GM23338 (cell line): ENCODE results near the gene HEXA. TPM values are rescaled to one million over a fixed set of nuclear protein-coding genes. Genes with fewer than 3 reads are reported as not detected.

Experiments used
- ATAC-seq: fragments of 200-7000 bp; cut with Tn5 transposase; 3 replicates; pipeline ENCODE4 v1.9.1; 2020
- DNase-seq: peaks from one replicate; pipeline ENCODE4 v3.0.0-alpha.2; 2015; ENCODE audit warnings: low spot score
- H2AFZ ChIP-seq: fragments of 200-600 bp; sonication (generic); 2 replicates; pipeline ENCODE4 v1.8.0; 2016; ENCODE audit warnings: antibody characterized with exemption, mild to moderate bottlenecking, moderate library complexity
- H3F3A ChIP-seq: fragments of 200-600 bp; sonication (generic); replicated peaks from 2 replicates; pipeline ENCODE4 v1.8.0; 2017; ENCODE audit warnings: antibody characterized with exemption, mixed run types, low read depth
- H3K27ac ChIP-seq: fragments of 200-600 bp; sonication (generic); 2 replicates; pipeline ENCODE4 v1.6.1; 2016; ENCODE audit warnings: low read depth
- H3K27me3 ChIP-seq: fragments of 200-600 bp; sonication (generic); 2 replicates; pipeline ENCODE4 v1.8.0; 2016; ENCODE audit warnings: mild to moderate bottlenecking, mixed run types, moderate library complexity; ENCODE audit not compliant: insufficient read depth
- H3K36me3 ChIP-seq: fragments of 200-600 bp; sonication (generic); 2 replicates; pipeline ENCODE4 v1.8.0; 2016; ENCODE audit warnings: mild to moderate bottlenecking; ENCODE audit not compliant: insufficient read depth
- H3K4me1 ChIP-seq: fragments of 200-600 bp; sonication (generic); 2 replicates; pipeline ENCODE4 v1.8.0; 2016; ENCODE audit warnings: mild to moderate bottlenecking, moderate library complexity; ENCODE audit not compliant: insufficient read depth
- H3K4me2 ChIP-seq: fragments of 200-600 bp; sonication (generic); 2 replicates; pipeline ENCODE4 v1.7.1; 2017; ENCODE audit warnings: mixed run types
- H3K4me3 ChIP-seq: fragments of 200-600 bp; sonication (generic); 2 replicates; pipeline ENCODE4 v1.6.1; 2016; ENCODE audit warnings: mixed run types
- H3K79me2 ChIP-seq: fragments of 200-600 bp; sonication (generic); replicated peaks from 2 replicates; pipeline ENCODE4 v1.8.0; 2017; ENCODE audit warnings: mild to moderate bottlenecking; ENCODE audit not compliant: insufficient read depth
- H3K9me2 ChIP-seq: fragments of 200-600 bp; sonication (generic); 2 replicates; pipeline ENCODE4 v1.8.0; 2017; ENCODE audit not compliant: insufficient read depth
- H4K20me1 ChIP-seq: fragments of 200-600 bp; sonication (generic); replicated peaks from 2 replicates; pipeline ENCODE4 v1.8.0; 2017; ENCODE audit warnings: mild to moderate bottlenecking; ENCODE audit not compliant: insufficient read depth
- H3K27ac Mint-ChIP-seq: 2 replicates; pipeline ENCODE4 v1.8.0; 2020; ENCODE audit warnings: inconsistent platforms, mild to moderate bottlenecking, moderate library complexity, mixed read lengths
- H3K27me3 Mint-ChIP-seq: 3 replicates; pipeline ENCODE4 v1.8.0; 2022; ENCODE audit warnings: low read depth, mild to moderate bottlenecking, moderate library complexity, mixed read lengths, inconsistent platforms; ENCODE audit not compliant: insufficient read depth, poor library complexity
- H3K36me3 Mint-ChIP-seq: 3 replicates; pipeline ENCODE4 v1.8.0; 2021; ENCODE audit warnings: low read depth, mild to moderate bottlenecking, inconsistent platforms, moderate library complexity, mixed read lengths
- H3K4me1 Mint-ChIP-seq: 3 replicates; pipeline ENCODE4 v1.8.0; 2020; ENCODE audit warnings: mild to moderate bottlenecking, inconsistent platforms, mixed read lengths
- H3K4me3 Mint-ChIP-seq: 3 replicates; pipeline ENCODE4 v1.8.0; 2021; ENCODE audit warnings: moderate library complexity, mild to moderate bottlenecking, inconsistent platforms, mixed read lengths
- H3K9me3 Mint-ChIP-seq: 3 replicates; pipeline ENCODE4 v1.8.0; 2020; ENCODE audit warnings: moderate library complexity, mild to moderate bottlenecking, inconsistent platforms, mixed read lengths
- CREB1 ChIP-seq: fragments of 250-450 bp; sonication (Bioruptor Pico); IDR thresholded peaks from 2 replicates; pipeline ENCODE4 v1.5.0; 2020; ENCODE audit warnings: low read depth, mild to moderate bottlenecking, moderate library complexity
- CTCF ChIP-seq, 2 experiments: fragments of 200-600 bp in 1 of 2; sonication (generic) in 1 of 2; conservative IDR thresholded peaks; 2 replicates each; pipeline versions ENCODE4 v1.5.1 to v1.6.1; 2016 to 2017; ENCODE audit warnings: antibody characterized with exemption in 2 of 2, low read depth in 2 of 2, mild to moderate bottlenecking in 2 of 2, moderate library complexity in 1 of 2
- EZH2 ChIP-seq: fragments of 200-600 bp; sonication (generic); IDR thresholded peaks from one replicate; pipeline ENCODE4 v1.8.0; 2017; ENCODE audit warnings: antibody characterized with exemption, mild to moderate bottlenecking, low read depth; ENCODE audit not compliant: unreplicated experiment
- EZH2phosphoT487 ChIP-seq: fragments of 200-600 bp; sonication (generic); IDR thresholded peaks from one replicate; pipeline ENCODE4 v1.8.1; 2018; ENCODE audit warnings: antibody characterized with exemption; ENCODE audit not compliant: unreplicated experiment
- JUNB ChIP-seq: IDR thresholded peaks from one replicate; pipeline ENCODE4 v1.6.1; 2016; ENCODE audit warnings: antibody characterized with exemption; ENCODE audit not compliant: unreplicated experiment
- NANOG ChIP-seq: IDR thresholded peaks from 2 replicates; pipeline ENCODE4 v1.6.1; 2016; ENCODE audit warnings: antibody characterized with exemption, borderline replicate concordance
- POLR2AphosphoS5 ChIP-seq: IDR thresholded peaks from 2 replicates; pipeline ENCODE4 v1.6.1; 2016; ENCODE audit warnings: antibody characterized with exemption, low read depth
- REST ChIP-seq: IDR thresholded peaks from one replicate; pipeline ENCODE4 v1.6.1; 2018; ENCODE audit warnings: antibody characterized with exemption; ENCODE audit not compliant: unreplicated experiment
- STAT1 ChIP-seq: IDR thresholded peaks from one replicate; pipeline ENCODE4 v1.6.1; 2016; ENCODE audit warnings: antibody characterized with exemption; ENCODE audit not compliant: unreplicated experiment
- ZNF114 ChIP-seq: fragments of 250-450 bp; sonication (Bioruptor Pico); IDR thresholded peaks from 2 replicates; pipeline ENCODE4 v1.5.0; 2020; ENCODE audit warnings: mild to moderate bottlenecking, moderate library complexity
- ZNF462 ChIP-seq: fragments of 250-450 bp; sonication (Bioruptor Pico); IDR thresholded peaks from 2 replicates; pipeline ENCODE4 v1.5.0; 2020; ENCODE audit warnings: mild to moderate bottlenecking, moderate library complexity
- polyA plus RNA-seq: library from polyadenylated mRNA; unstranded; fragments of >200 nt; fragmentation: Nextera tagmentation; extraction: Ambion mirVana; gene quantifications from 2 replicates; pipeline ENCODE4 v1.2.1, GENCODE V29; 2016
- total RNA-seq: library from RNA; depleted of rRNA; stranded (reverse); fragments of >200 nt; shearing (Covaris generic); gene quantifications from 2 replicates; pipeline ENCODE4 v1.2.3, GENCODE V29; 2014

HEXA gene
- total and polyA plus RNA-seq, 2 experiments from 2014 or later = 43.0 to 43.8 TPM

GRCh38 chr15:72306211-72306785 is 69.5 kb downstream of the HEXA start (continued):
- no peak for TF ChIP-seq ZNF462 (CRISPR knock-in tag)

GRCh38 chr15:72304596-72304995 is 71.2 kb downstream of the HEXA start:
- H3F3A ChIP-seq = no peaks in the 10 kb centered on the region
- ATAC-seq = no peak
- no peaks in the 10 kb centered on the region for H3K79me2 ChIP-seq
- no peak for DNase-seq
- no peaks in the 10 kb centered on the region; the same call in 1 of the 2 replicates for H4K20me1 ChIP-seq
- H3K27me3 ChIP-seq = no peaks in the 10 kb centered on the region
- H3K4me3 Mint-ChIP-seq = no peak overlapping the region
- H3K27me3 Mint-ChIP-seq = peaks cover 5% of the 10 kb centered on the region
- no peaks in the 10 kb centered on the region for H3K36me3 Mint-ChIP-seq
- H3K4me3 ChIP-seq = no peak overlapping the region
- no peak overlapping the region for H3K27ac ChIP-seq
- no peaks in the 10 kb centered on the region for H3K4me1 Mint-ChIP-seq
- H3K27ac Mint-ChIP-seq = no peak overlapping the region
- no peaks in the 10 kb centered on the region for H3K36me3 ChIP-seq
- no peaks in the 10 kb centered on the region for H3K4me1 ChIP-seq
- no peak overlapping the region for H2AFZ ChIP-seq
- H3K9me3 Mint-ChIP-seq = no peaks in the 10 kb centered on the region
- H3K9me2 ChIP-seq = no peaks in the 10 kb centered on the region
- no peak overlapping the region for H3K4me2 ChIP-seq
- no peak for TF ChIP-seq NANOG
- no peak for TF ChIP-seq CTCF (conservative IDR thresholded peaks at IDR 0.05; ENCODE audit: low read depth in 2 of 2)
- no peak for TF ChIP-seq REST
- TF ChIP-seq JUNB = no peak
- no peak for TF ChIP-seq CREB1 (CRISPR knock-in tag)
- no peak for TF ChIP-seq EZH2phosphoT487
- no peak for TF ChIP-seq STAT1
- TF ChIP-seq POLR2AphosphoS5 = no peak
- no peak for TF ChIP-seq ZNF114 (CRISPR knock-in tag)
- no peak for TF ChIP-seq EZH2
